IPS-NIHi11 (cell line): ENCODE results near the gene TTC8.

Experiments
- DNase-seq: peaks from one replicate; pipeline ENCODE4 v3.0.0; 2012; ENCODE audit warnings: mixed read lengths, low spot score

The TTC8 gene

DNA sequence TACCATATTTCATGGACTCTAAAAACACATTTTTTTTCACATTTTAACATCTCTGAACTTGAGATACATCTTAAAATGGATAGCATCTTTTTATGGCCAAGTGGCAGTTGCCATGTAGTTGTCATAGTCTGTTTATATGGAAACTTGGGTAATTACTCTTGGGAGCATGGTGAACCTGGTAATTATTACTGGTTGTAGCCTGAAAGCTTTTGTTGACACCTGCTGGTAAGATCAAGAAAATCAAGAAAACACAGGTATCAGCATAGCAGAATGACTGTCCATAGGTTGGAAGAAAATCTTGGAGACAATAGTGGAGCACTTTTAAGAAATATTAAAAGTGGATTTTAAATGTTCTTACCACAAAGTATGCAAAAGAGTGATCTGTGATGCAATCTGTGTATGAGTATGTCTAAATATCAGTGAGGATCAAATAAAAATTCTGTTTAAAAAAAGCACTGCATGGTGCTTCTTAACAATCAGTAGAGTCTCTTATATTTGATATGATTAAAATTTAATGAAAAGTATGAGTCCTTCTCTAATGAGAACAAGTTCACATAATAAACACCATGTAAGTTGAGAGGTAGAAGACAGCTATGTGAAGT is 44.2 kb downstream of the TTC8 start:
- DNase-seq, result no peak

DNA sequence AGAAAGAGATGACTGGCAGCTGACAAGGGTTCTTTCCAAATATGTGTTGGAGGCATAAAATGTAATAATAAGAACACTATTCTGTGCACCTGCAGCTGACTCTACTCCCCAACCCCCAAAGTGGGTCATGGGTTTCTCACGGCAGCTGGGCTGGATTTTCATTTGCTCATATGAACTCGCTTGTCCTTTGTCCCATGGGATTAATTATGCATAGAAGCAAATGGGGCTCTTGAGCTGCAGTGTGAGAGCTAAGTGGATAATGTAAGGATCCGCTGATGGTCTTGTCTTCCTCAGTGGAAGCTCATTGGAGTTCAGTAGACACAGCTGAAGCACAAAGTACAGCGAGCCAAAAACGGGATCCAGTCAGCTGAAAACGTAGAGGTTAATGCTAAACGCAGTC is 46.3 kb downstream of the TTC8 start:
- DNase-seq, result no peak

DNA sequence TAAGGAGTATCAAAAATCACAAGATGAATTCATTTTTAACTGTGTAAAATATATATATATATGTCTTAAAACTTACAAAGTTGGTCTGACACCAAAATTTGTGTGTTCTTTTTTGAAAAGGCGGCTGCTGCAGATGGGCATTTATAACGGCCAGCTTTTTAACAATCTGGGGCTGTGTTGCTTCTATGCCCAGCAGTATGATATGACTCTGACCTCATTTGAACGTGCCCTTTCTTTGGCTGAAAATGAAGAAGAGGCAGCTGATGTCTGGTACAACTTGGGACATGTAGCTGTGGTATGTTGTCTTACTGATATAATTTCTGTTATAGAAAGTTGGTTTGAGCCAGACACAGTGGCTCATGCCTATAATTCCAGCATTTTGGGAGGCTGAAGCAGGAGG is 47.0 kb downstream of the TTC8 start:
- DNase-seq, result no peak

DNA sequence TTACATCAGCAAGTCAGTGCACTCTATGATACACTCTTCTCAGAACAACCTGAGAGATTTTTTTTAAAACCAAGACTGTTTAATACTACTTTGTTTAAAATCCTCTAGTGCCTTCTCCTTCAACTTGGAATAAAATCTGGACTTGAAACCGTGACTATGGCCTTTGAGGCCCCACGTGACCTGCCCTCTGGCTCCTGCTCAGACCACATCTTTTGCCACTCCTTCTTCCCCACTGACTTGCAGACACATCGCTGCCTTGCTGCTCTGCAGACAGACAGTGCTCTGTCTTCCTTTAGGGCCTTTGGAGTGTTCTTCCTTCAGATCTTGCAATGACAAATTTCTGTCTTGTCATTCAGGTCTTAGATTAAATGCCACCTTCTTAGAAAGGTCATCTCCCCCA is 48.5 kb downstream of the TTC8 start:
- no peak for DNase-seq

DNA sequence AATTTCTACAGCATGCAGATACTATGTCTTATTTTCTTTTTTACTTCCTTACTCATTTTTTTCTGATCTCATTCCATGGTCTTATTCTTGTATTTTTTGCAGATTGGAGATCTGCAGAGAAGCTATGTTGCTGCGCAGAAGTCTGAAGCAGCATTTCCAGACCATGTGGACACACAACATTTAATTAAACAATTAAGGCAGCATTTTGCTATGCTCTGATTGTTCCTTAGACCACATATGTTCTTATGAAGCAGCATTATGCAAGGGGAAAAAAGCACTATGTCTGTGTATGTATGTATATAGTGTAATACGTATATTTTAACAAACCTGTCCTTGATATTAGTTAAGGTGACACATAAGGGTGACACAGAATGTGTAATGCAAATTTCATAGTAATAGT is 52.7 kb downstream of the TTC8 start:
- no peak for DNase-seq

DNA sequence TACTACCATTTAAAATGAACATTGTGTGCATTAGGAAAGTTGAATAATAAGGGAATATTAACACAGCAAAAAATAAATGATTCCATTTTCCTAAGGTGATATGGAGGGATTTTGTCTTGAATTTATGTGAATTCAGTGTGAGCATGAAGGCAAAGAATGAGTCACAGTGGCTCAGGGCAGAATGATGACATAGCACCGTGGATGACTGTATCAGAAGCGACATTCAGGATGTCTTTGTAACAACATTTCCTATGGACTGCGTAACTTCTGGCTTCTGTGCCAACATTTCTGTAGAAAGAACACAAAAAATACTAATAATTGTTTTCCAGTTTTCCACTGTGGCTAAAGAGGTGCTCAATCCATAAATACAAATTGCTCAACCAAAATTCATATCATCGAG is 54.6 kb downstream of the TTC8 start:
- no peak for DNase-seq

DNA sequence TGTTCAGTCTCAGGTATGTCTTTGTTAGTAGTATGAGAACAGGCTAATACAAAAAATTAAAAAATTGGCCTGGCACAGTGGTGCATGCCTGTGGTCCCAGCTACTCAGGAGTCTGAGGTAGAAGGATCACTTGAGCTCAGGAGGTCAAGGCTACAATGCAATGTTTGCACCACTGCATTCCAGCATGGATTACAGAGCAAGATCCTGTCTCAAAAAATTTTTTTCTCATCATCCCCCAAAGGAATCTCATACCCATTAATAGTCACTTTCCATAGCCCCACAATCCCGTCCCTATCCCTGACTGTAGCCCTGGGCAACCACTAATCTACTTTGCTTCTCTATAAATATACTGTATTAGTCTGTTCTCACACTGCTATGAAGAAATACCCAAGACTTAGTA is 57.8 kb downstream of the TTC8 start:
- no peak for DNase-seq

DNA sequence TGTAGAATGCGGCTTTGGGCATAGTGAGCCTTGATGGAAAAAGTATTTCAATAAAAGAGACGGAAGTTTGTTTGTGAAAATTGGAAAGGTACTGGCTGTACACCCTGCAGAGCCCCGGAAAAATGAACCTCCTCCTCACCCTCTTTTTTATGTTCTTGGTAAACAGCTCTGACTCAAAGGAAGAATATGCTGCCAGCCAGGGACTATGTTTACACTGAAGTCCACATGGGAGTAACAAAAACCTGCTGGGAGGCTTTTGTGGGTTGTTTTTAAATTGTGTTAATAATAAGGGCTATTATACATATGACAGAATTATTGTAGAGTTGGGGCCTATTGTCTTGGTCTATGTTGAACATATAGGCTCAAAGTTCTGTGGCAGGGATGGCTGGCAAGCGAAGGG is 70.7 kb downstream of the TTC8 start:
- no peak for DNase-seq

DNA sequence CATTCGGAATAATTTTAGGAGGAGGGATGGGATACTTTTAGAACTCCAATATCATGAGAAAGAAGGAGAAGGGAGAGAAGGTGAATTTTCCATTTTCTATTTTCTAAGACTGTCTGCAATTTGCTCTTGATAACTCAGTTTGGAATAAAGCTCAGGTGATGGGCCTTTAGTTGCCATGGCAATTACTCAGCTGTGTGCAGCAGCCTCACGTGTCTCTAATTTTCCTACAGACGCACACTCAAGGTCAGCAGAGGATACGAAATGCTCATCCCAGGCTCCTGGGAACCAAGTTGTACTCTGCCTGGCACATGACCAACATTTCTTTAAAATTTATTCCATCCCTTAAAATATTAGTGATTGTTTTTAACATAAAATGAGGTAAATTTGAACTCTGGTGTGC is 76.7 kb downstream of the TTC8 start:
- DNase-seq, result no peak

DNA sequence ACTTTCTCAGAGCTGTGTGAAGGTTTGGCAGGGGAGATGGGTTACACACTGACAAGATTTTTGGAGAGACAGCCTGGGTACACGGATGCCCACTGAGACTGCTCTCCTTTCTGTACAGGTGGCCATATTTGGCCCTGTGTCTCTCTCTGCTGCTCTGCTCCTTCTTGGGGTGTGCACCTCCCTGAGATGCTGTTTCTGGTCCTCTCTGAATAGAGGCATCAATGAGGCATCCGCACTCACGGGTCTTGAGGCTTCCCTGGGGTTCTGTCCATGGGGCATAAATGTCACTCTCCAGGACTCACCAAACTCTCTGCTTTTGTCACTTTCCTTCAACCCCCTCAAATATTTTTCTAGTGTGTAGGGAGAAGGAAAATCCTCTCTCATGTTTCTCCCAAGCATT is 77.5 kb downstream of the TTC8 start:
- DNase-seq, result no peak

DNA sequence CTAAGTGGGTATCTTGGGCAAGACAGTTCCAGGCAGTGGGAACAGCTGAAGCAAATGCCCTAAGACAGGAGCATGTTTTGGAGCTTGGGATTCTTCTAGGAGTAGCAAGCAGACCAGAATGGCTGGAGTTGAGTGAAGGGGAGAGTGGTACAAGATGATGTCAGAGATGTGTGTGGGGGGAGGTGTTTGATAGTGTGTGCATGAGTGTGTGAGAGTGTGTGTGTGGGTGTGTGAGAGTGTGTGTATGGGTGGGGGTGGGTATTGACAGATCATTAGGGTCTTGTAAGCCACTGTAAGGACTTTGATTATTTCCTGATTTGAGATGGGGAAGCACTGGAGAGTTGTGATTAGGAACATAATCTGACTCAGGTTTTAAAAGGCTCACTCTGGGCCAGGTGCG is 78.4 kb downstream of the TTC8 start:
- DNase-seq, result no peak

DNA sequence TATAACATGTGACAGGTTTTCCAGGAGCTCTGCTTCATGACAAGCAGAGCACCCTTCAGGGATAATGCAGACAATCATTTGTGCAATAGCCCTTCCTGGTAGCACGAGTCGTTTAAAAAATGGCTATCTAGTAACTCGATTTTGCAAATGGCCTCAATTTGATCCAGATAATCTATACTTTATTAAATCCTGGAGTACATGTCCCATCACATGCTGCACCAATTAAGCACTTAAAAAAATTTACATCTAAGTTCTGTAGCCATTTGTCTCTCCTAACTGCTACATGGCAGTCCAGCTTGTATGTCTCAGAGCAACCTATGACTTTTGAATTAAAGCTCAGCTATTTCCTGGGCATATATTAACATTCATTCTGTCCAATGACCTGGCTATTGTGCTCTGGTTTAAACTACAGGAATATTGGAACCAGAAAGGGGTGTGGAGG is 79.8 kb downstream of the TTC8 start:
- DNase-seq, result no peak

DNA sequence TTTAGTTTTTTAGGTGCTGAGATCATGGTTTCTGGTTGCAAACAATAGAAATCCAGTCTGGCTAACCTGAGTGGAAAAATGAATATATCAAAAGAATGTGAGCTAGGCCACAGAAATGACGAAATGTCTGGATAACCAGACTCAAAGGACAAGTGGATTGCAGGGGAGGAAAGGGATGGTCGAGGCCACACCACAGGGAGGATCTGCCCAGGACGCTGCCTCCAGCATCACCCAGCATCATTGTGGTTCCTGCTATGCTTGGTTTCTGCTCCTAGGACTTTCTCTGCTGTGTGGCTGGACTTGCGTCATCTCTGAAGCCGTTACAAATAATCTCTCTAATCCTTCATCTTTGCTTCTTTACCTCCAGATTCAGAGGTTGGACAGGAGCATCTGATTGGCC is 80.4 kb downstream of the TTC8 start:
- no peak for DNase-seq

DNA sequence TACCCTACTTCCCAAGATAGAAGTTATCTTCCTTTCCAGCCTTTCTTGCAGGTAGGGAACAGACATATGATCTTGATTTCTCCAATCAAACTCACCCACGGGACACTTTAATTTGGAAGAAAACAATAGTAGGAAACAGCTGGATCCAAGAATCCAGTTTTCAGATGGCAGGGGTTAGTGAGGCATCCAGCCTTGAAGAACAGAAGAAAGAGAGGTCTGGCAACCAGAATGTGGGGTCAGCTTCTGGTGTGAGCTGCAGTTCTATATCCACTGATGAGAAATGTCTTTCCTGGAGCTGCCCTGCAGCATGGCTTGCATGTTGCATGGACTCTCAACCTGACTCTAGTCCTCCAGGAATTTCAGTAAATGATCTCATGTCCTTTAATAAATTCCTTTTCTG is 83.8 kb downstream of the TTC8 start:
- no peak for DNase-seq

DNA sequence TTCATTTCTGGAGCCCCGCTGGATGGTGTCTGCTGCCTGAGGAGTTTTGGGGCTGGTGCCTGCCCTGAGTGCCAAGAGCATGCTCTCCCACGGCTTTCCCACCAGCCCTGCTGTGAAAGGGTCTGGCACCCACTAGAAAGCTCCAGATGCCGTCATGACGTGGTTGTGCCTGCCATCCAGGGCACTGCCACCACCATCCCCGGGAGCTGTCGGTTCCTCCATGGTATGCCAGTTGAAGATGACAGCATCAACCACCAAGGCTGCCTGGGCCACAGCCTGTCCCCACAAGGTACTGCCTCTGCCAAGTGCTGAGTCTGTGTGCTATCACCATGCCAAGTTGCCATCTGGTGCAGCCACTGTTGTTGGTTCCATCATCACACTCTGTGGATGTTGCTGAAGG is 85.9 kb downstream of the TTC8 start:
- no peak for DNase-seq

DNA sequence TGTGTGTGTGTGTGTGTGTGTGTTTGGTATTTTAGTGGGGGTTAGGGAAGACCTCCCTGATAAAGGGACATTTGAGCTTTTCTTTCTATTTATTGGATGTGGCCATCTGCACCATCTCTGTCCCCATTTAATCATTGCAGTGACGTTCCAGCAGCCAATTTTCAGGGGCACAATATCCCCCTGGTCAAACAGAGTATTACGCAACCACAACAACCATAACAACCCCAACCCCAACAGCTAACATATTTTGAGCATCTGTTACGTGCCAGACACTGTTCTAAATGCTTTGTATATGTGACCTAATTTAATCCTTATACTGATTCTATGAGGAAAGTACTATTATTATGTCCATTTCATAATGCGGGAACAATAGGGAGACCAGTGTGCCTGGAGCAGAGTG is 87.4 kb downstream of the TTC8 start:
- no peak for DNase-seq

DNA sequence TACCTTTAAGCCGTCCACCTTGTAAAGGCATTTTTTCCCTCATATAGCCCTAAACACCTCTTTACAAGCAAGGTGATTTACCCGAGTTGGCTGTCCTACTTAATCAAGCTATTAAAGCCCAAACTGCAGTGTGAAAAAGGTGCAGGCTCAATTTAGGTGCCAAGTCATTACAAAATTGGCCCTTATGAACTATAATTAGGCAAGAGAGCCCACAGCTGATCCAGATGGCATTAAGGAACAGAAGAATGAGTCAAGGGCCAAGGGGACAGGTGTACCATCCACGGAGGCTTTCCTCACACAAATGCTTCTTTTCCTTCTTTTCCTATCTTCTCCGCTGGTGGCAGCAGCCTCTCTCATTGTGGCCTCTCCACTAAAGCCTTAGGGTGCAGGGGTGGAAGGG is 90.5 kb downstream of the TTC8 start:
- no peak for DNase-seq

DNA sequence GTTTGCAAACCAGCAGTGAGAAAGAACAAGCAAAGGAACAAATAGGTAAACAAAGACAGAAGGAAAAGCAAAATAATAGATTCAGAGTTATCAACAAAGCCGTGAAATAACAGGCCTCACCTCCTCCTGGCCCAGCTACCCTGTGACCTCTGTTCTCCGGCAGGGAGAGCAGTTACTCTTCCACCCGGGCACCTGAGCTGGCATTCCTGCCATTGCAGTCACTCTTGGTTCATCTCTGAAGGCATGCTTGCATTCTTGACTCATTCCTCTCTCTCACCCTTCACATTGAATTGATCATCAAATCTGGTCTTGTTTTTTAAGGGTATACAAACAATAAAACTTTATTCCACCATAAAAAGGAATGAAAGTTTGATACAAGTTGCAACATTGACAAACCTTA is 95.1 kb downstream of the TTC8 start:
- DNase-seq, result no peak
